T-cell (primary cell): ENCODE results near the gene UVSSA. TPM values are rescaled to one million over a fixed set of nuclear protein-coding genes. Genes with fewer than 3 reads are reported as not detected.
A peak's percentile ranks its signal among the peaks of the same experiment; 100 is the strongest.

ENCODE experiments used
- ATAC-seq, 4 experiments: fragments of 200-7000 bp in 3 of 4; fragments of 150-1000 bp in 1 of 4; cut with Tn5 transposase; replicated peaks in 1 of 4; 1 replicate in 3 of 4; 2 replicates in 1 of 4; pipeline ENCODE4 v1.10.0; 2021; ENCODE audit warnings: moderate library complexity in 3 of 4, mild to moderate bottlenecking in 2 of 4, moderate number of reproducible peaks in 1 of 4
- CTCF ChIA-PET, 2 donors: fragments of 300-600 bp; sonication (Branson Sonifier 250); formaldehyde crosslinking; loops; one replicate each; lab custom pipeline; 2022; ENCODE audit warnings: antibody characterized with exemption in 2 of 2; lab: Charles Lee
- POLR2A ChIA-PET, 2 donors: fragments of 300-600 bp; sonication (Branson Sonifier 250); formaldehyde crosslinking; loops; one replicate each; lab custom pipeline; 2022; ENCODE audit warnings: antibody characterized with exemption in 2 of 2; lab: Charles Lee
- DNase-seq, 35 experiments: peaks; one replicate each; pipeline versions ENCODE4 v3.0.0 to v3.0.0-alpha.2; 2013 to 2023
- H3K27ac ChIP-seq: one replicate; pipeline ENCODE4 v1.5.1; 2013; ENCODE audit warnings: low read length
- H3K27me3 ChIP-seq, 2 experiments: replicated peaks in 1 of 2; 1 replicate in 1 of 2; 2 replicates in 1 of 2; pipeline versions ENCODE4 v1.6.1 to v1.7.0; 2013; ENCODE audit warnings: low read length in 1 of 2, mixed read lengths in 1 of 2; ENCODE audit not compliant: control insufficient read depth in 2 of 2, insufficient read depth in 2 of 2; ENCODE audit errors: extremely low read depth in 1 of 2
- H3K36me3 ChIP-seq, 2 donors: 1 replicate in 1 of 2; 2 replicates in 1 of 2; pipeline versions ENCODE4 v1.6.1 to v1.7.0; 2013; ENCODE audit warnings: low read length in 1 of 2; ENCODE audit not compliant: control insufficient read depth in 2 of 2, insufficient read depth in 1 of 2; ENCODE audit errors: extremely low read depth in 1 of 2
- H3K4me1 ChIP-seq, 2 experiments: 1 replicate in 1 of 2; 2 replicates in 1 of 2; pipeline versions ENCODE4 v1.6.1 to v1.7.0; 2013; ENCODE audit warnings: low read length in 2 of 2, mixed read lengths in 1 of 2; ENCODE audit not compliant: insufficient read depth in 2 of 2, control insufficient read depth in 1 of 2; ENCODE audit errors: extremely low read depth in 1 of 2
- H3K4me3 ChIP-seq, 2 donors: 1 replicate in 1 of 2; 2 replicates in 1 of 2; pipeline versions ENCODE4 v1.5.1 to v1.7.0; 2013; ENCODE audit warnings: mild to moderate bottlenecking in 2 of 2, low read length in 1 of 2, moderate library complexity in 1 of 2; ENCODE audit not compliant: control insufficient read depth in 1 of 2; ENCODE audit errors: extremely low read depth in 1 of 2
- H3K9me3 ChIP-seq: 2 replicates; pipeline ENCODE4 v1.7.0; 2013
- H3K27ac Mint-ChIP-seq, 2 donors: one replicate each; pipeline ENCODE4 v1.8.0; 2020 to 2021; ENCODE audit warnings: mild to moderate bottlenecking in 2 of 2, mixed read lengths in 2 of 2
- H3K27me3 Mint-ChIP-seq, 2 donors: one replicate each; pipeline ENCODE4 v1.8.0; 2021 to 2022; ENCODE audit warnings: mixed read lengths in 2 of 2
- H3K36me3 Mint-ChIP-seq: one replicate; pipeline ENCODE4 v1.8.0; 2021; ENCODE audit warnings: mixed read lengths
- H3K4me1 Mint-ChIP-seq, 3 donors: one replicate each; pipeline ENCODE4 v1.8.0; 2020 to 2022; ENCODE audit warnings: mixed read lengths in 3 of 3, mild to moderate bottlenecking in 1 of 3
- H3K4me3 Mint-ChIP-seq, 3 donors: one replicate each; pipeline ENCODE4 v1.8.0; 2020 to 2022; ENCODE audit warnings: mild to moderate bottlenecking in 3 of 3, mixed read lengths in 3 of 3, moderate library complexity in 3 of 3
- H3K9me3 Mint-ChIP-seq, 3 donors: one replicate each; pipeline ENCODE4 v1.8.0; 2020 to 2022; ENCODE audit warnings: mixed read lengths in 3 of 3
- WGBS: methylation state at CpG from one replicate; pipeline ENCODE4 v1.1.5; 2013; ENCODE audit warnings: missing lambda C conversion rate; ENCODE audit not compliant: insufficient coverage; 5-methylcytosine and 5-hydroxymethylcytosine counted together
- total RNA-seq, 35 experiments: library from RNA in 6 of 35; stranded (reverse) in 6 of 35; fragments of 120-200 nt in 1 of 35; gene quantifications; one replicate each; pipeline versions ENCODE4 v1.2.1 to v1.2.4 and lab custom pipeline; 2013 to 2026

The UVSSA gene
- total RNA-seq, 5 donors from 2014 or later (not counting 1 experiment from before 2014, with no cell fraction given): 39.9 to 53.7 (median 42.7) TPM

GRCh38 chr4:1300466-1301455, 46.2 kb upstream of the UVSSA start:
- Histone ChIP-seq H3K4me1 (peaks cover 0 to 32% of the 10 kb centered on the region in 2 experiments), H3K36me3 (peaks cover 3 to 52% of the 10 kb centered on the region in 2 donors), H3K9me3 (no peaks in the 10 kb centered on the region), H3K4me3 (no peak overlapping the region), H3K27me3 (no peaks in the 10 kb centered on the region), H3K27ac (no peak overlapping the region)
- ATAC-seq (peak in 3 of 4 experiments; percentile 30 to 70 (median 39)), DNase-seq (peak in 10 of 35 experiments; percentile 7 to 50 (median 32))
- Mint-ChIP-seq H3K27ac (peak overlapping the region in 1 of 2 donors; percentile 2), H3K9me3 (no peaks in the 10 kb centered on the region), H3K4me3 (no peak overlapping the region), H3K4me1 (peaks cover 50 to 63% (median 58%) of the 10 kb centered on the region in 3 donors), H3K27me3 (no peaks in the 10 kb centered on the region), H3K36me3 (peaks cover 28% of the 10 kb centered on the region)
- ChIA-PET POLR2A (interaction anchor here in 1 of 2 donors (1.3 kb wide), 1 partner anchor 9 kb away, joined by 3 read pairs; no protein-coding TSS in a partner anchor), CTCF (interaction anchor here in 1 of 2 donors (0.5 kb wide), 1 partner anchor 112 kb away, joined by 4 read pairs; no protein-coding TSS in a partner anchor)
- 81% methylated on average over 35 of the region's 40 CpGs for WGBS

- POLR2A ChIA-PET: no interaction called here
- no peak for DNase-seq
- CTCF ChIA-PET: no interaction called here
- H3K4me1 ChIP-seq: peaks cover 0 to 34% of the 10 kb centered on the region in 2 experiments
- peaks cover 24% of the 10 kb centered on the region for H3K36me3 Mint-ChIP-seq
- H3K9me3 ChIP-seq: no peaks in the 10 kb centered on the region
- 90% methylated on average over 2 of the region's 4 CpGs for WGBS
- no peaks in the 10 kb centered on the region for H3K9me3 Mint-ChIP-seq
- ATAC-seq: no peak
- H3K27me3 Mint-ChIP-seq: no peaks in the 10 kb centered on the region
- peaks cover 52 to 67% (median 62%) of the 10 kb centered on the region in 3 donors for H3K4me1 Mint-ChIP-seq
- H3K4me3 Mint-ChIP-seq: no peak overlapping the region
- H3K27me3 ChIP-seq: no peaks in the 10 kb centered on the region
- H3K27ac Mint-ChIP-seq: no peak overlapping the region
- no peak overlapping the region for H3K4me3 ChIP-seq
- no peak overlapping the region for H3K27ac ChIP-seq
- H3K36me3 ChIP-seq: peaks cover 9 to 43% of the 10 kb centered on the region in 2 donors
Observed at GRCh38 chr4:1302159-1302558, 44.8 kb upstream of the UVSSA start.

- no peak for DNase-seq
- POLR2A ChIA-PET: no interaction called here
- Histone ChIP-seq H3K4me1 (peaks cover 8 to 44% of the 10 kb centered on the region in 2 experiments), H3K36me3 (peaks cover 12 to 18% of the 10 kb centered on the region in 2 donors), H3K4me3 (no peak overlapping the region), H3K9me3 (no peaks in the 10 kb centered on the region), H3K27me3 (no peaks in the 10 kb centered on the region), H3K27ac (no peak overlapping the region)
- Mint-ChIP-seq H3K4me3 (no peak overlapping the region), H3K27me3 (no peaks in the 10 kb centered on the region), H3K36me3 (peaks cover 10% of the 10 kb centered on the region), H3K27ac (peak overlapping the region; percentile 75 to 89), H3K9me3 (no peaks in the 10 kb centered on the region), H3K4me1 (peaks cover 68 to 70% (median 69%) of the 10 kb centered on the region in 3 donors)
- WGBS: 89% methylated on average over 12 of the region's 13 CpGs
- CTCF ChIA-PET: no interaction called here
- no peak for ATAC-seq
Observed at GRCh38 chr4:1305261-1305711, 41.7 kb upstream of the UVSSA start.

- H3K4me1 ChIP-seq: peaks cover 14 to 47% of the 10 kb centered on the region in 2 experiments
- H3K27ac Mint-ChIP-seq: peak overlapping the region; percentile 75 to 89
- peak overlapping the region in 2 of 3 donors; percentile 17 to 44 for H3K4me3 Mint-ChIP-seq
- peaks cover 10% of the 10 kb centered on the region for H3K36me3 Mint-ChIP-seq
- POLR2A ChIA-PET: no interaction called here
- no peaks in the 10 kb centered on the region for H3K27me3 ChIP-seq
- H3K36me3 ChIP-seq: peaks cover 12 to 14% of the 10 kb centered on the region in 2 donors
- no peaks in the 10 kb centered on the region for H3K9me3 Mint-ChIP-seq
- WGBS: 61% methylated on average over 14 of the region's 17 CpGs
- ATAC-seq (peak in 2 of 4 experiments; percentile 42 to 46), DNase-seq (peak in 3 of 35 experiments; percentile 35 to 52 (median 36))
- H3K9me3 ChIP-seq: no peaks in the 10 kb centered on the region
- peak overlapping the region; percentile 48 for H3K27ac ChIP-seq
- H3K27me3 Mint-ChIP-seq: no peaks in the 10 kb centered on the region
- CTCF ChIA-PET: no interaction called here
- peaks cover 64 to 69% (median 68%) of the 10 kb centered on the region in 3 donors for H3K4me1 Mint-ChIP-seq
- no peak overlapping the region for H3K4me3 ChIP-seq
Observed at GRCh38 chr4:1305781-1306455, 41.1 kb upstream of the UVSSA start.

GRCh38 chr4:1307951-1308735, 38.9 kb upstream of the UVSSA start:
- peaks cover 15% of the 10 kb centered on the region in 2 donors for H3K36me3 ChIP-seq
- peak overlapping the region in 1 of 2 donors; percentile 11 for H3K4me3 ChIP-seq
- CTCF ChIA-PET: interaction anchor here in 1 of 2 donors (1.3 kb wide), 1 partner anchor 39 kb away, joined by 4 read pairs; the partner anchor contains the start of gene UVSSA
- H3K27ac Mint-ChIP-seq: peak overlapping the region in 1 of 2 donors; percentile 81
- peaks cover 25 to 60% of the 10 kb centered on the region in 2 experiments for H3K4me1 ChIP-seq
- H3K27me3 Mint-ChIP-seq: no peaks in the 10 kb centered on the region
- WGBS: 91% methylated on average over 31 of the region's 34 CpGs
- DNase-seq (no peak), ATAC-seq (no peak)
- no peak overlapping the region for H3K27ac ChIP-seq
- peaks cover 18% of the 10 kb centered on the region for H3K36me3 Mint-ChIP-seq
- no peaks in the 10 kb centered on the region for H3K9me3 Mint-ChIP-seq
- no peaks in the 10 kb centered on the region for H3K27me3 ChIP-seq
- H3K4me3 Mint-ChIP-seq: peak overlapping the region in 1 of 3 donors; percentile 88
- no peaks in the 10 kb centered on the region for H3K9me3 ChIP-seq
- POLR2A ChIA-PET: no interaction called here
- peaks cover 58 to 71% (median 68%) of the 10 kb centered on the region in 3 donors for H3K4me1 Mint-ChIP-seq
